HK-2 (cell line): ENCODE measurements around the gene RELL1.
"Not testable (repeated sequence)": the region's sequence is repeated elsewhere in the genome, so short reads cannot be mapped to it uniquely, and the experiment has no call there.

Experiments
- DNase-seq: peaks from one replicate; pipeline ENCODE4 v3.0.0-alpha.2; 2018; ENCODE audit not compliant: unreplicated experiment

The RELL1 gene

GRCh38 chr4:37693030-37693429, 6.9 kb upstream of the RELL1 start:
- no peak for DNase-seq

GRCh38 chr4:37690976-37691375, 4.8 kb upstream of the RELL1 start:
- DNase-seq: no peak

- no peak for DNase-seq
Measured at GRCh38 chr4:37689353-37690095, 3.3 kb upstream of the RELL1 start.

- no peak for DNase-seq
Measured at GRCh38 chr4:37687681-37688080, 1.5 kb upstream of the RELL1 start.

GRCh38 chr4:37687194-37687562, 1.0 kb upstream of the RELL1 start:
- no peak for DNase-seq

- no peak for DNase-seq
Measured at GRCh38 chr4:37685823-37686372, 278 bp downstream of the RELL1 start.

- DNase-seq: no peak
Measured at GRCh38 chr4:37685161-37685822, 884 bp downstream of the RELL1 start.

GRCh38 chr4:37684154-37684553, 2.0 kb downstream of the RELL1 start:
- no peak for DNase-seq

- DNase-seq: no peak
Measured at GRCh38 chr4:37682701-37683401, 3.3 kb downstream of the RELL1 start.

GRCh38 chr4:37680089-37680488, 6.1 kb downstream of the RELL1 start:
- DNase-seq: no peak

- DNase-seq: no peak
Measured at GRCh38 chr4:37679301-37679700, 6.9 kb downstream of the RELL1 start.

GRCh38 chr4:37678624-37679023, 7.6 kb downstream of the RELL1 start:
- no peak for DNase-seq

- DNase-seq: no peak
Measured at GRCh38 chr4:37675587-37676290, 10.4 kb downstream of the RELL1 start.

GRCh38 chr4:37674439-37674838, 11.7 kb downstream of the RELL1 start:
- no peak for DNase-seq

- DNase-seq: no peak
Measured at GRCh38 chr4:37673538-37674192, 12.5 kb downstream of the RELL1 start.

- DNase-seq: no peak
Measured at GRCh38 chr4:37671072-37671471, 15.1 kb downstream of the RELL1 start.

- DNase-seq: no peak
Measured at GRCh38 chr4:37670249-37670648, 15.9 kb downstream of the RELL1 start.

- DNase-seq: not testable (repeated sequence)
Measured at GRCh38 chr4:37669124-37669523, 17.1 kb downstream of the RELL1 start.

- no peak for DNase-seq
Measured at GRCh38 chr4:37667197-37668100, 18.7 kb downstream of the RELL1 start.

GRCh38 chr4:37666625-37667071, 19.5 kb downstream of the RELL1 start:
- DNase-seq: peak; percentile 83
